H9 (cell line): ENCODE measurements around the gene NLRX1. TPM values are rescaled to one million over a fixed set of nuclear protein-coding genes. Genes with fewer than 3 reads are reported as not detected.

Experiments
- DNase-seq: peaks from one replicate; pipeline ENCODE4 v3.0.0-alpha.2; 2017
- H2AFZ ChIP-seq: one replicate; pipeline ENCODE4 v1.6.1; 2013; ENCODE audit warnings: mild to moderate bottlenecking, low read length, control low read depth, moderate library complexity
- H2AK5ac ChIP-seq: 2 replicates; pipeline ENCODE4 v1.6.1; 2013; ENCODE audit warnings: low read length, control low read depth, mixed read lengths; ENCODE audit not compliant: insufficient read length
- H2BK120ac ChIP-seq: one replicate; pipeline ENCODE4 v1.6.1; 2013; ENCODE audit warnings: low read depth, mild to moderate bottlenecking, low read length, control low read depth, inconsistent platforms; ENCODE audit not compliant: poor library complexity, severe bottlenecking
- H2BK12ac ChIP-seq: 2 replicates; pipeline ENCODE4 v1.6.1; 2013; ENCODE audit warnings: low read length, control low read depth, mixed read lengths, low read depth; ENCODE audit not compliant: insufficient read length
- H2BK15ac ChIP-seq: 2 replicates; pipeline ENCODE4 v1.6.1; 2013; ENCODE audit warnings: low read depth, low read length, control low read depth
- H2BK20ac ChIP-seq: one replicate; pipeline ENCODE4 v1.6.1; 2013; ENCODE audit warnings: low read depth, mild to moderate bottlenecking, low read length, control low read depth, inconsistent platforms; ENCODE audit not compliant: poor library complexity, severe bottlenecking
- H2BK5ac ChIP-seq: 2 replicates; pipeline ENCODE4 v1.6.1; 2013; ENCODE audit warnings: low read length, control low read depth, mixed read lengths; ENCODE audit not compliant: insufficient read length
- H3K14ac ChIP-seq: 2 replicates; pipeline ENCODE4 v1.6.1; 2013; ENCODE audit warnings: low read length, control low read depth; ENCODE audit not compliant: insufficient read depth
- H3K18ac ChIP-seq: 2 replicates; pipeline ENCODE4 v1.6.1; 2013; ENCODE audit warnings: low read depth, mild to moderate bottlenecking, mixed read lengths, low read length, control low read depth; ENCODE audit not compliant: insufficient read length
- H3K23ac ChIP-seq: 2 replicates; pipeline ENCODE4 v1.6.1; 2013; ENCODE audit warnings: low read length, control low read depth, mixed read lengths, low read depth; ENCODE audit not compliant: insufficient read length
- H3K23me2 ChIP-seq: 2 replicates; pipeline ENCODE4 v1.6.1; 2013; ENCODE audit warnings: low read depth, mild to moderate bottlenecking, mixed read lengths, low read length, control low read depth; ENCODE audit not compliant: insufficient read length, poor library complexity, severe bottlenecking
- H3K27ac ChIP-seq: 2 replicates; pipeline ENCODE4 v1.5.1; 2013; ENCODE audit warnings: low read length, control low read depth, mixed read lengths, low read depth; ENCODE audit not compliant: insufficient read length
- H3K27me3 ChIP-seq: 2 replicates; pipeline ENCODE4 v1.6.1; 2013; ENCODE audit warnings: low read length, control low read depth, inconsistent platforms; ENCODE audit not compliant: insufficient read depth
- H3K4ac ChIP-seq: 2 replicates; pipeline ENCODE4 v1.6.1; 2013; ENCODE audit warnings: low read depth, mild to moderate bottlenecking, control low read depth, inconsistent platforms, low read length, moderate library complexity
- H3K4me1 ChIP-seq: 2 replicates; pipeline ENCODE4 v1.6.1; 2013; ENCODE audit warnings: low read length, control low read depth, inconsistent platforms; ENCODE audit not compliant: insufficient read depth
- H3K4me2 ChIP-seq: 2 replicates; pipeline ENCODE4 v1.6.1; 2013; ENCODE audit warnings: low read length, control low read depth, mixed read lengths; ENCODE audit not compliant: insufficient read length, insufficient read depth
- H3K56ac ChIP-seq: 2 replicates; pipeline ENCODE4 v1.6.1; 2013; ENCODE audit warnings: low read depth, mild to moderate bottlenecking, mixed read lengths, low read length, control low read depth; ENCODE audit not compliant: insufficient read length
- H3K79me1 ChIP-seq: 2 replicates; pipeline ENCODE4 v1.6.1; 2013; ENCODE audit warnings: low read depth, mild to moderate bottlenecking, moderate library complexity, low read length, control low read depth, inconsistent platforms; ENCODE audit not compliant: insufficient read depth, poor library complexity, severe bottlenecking
- H3K79me2 ChIP-seq: 2 replicates; pipeline ENCODE4 v1.6.1; 2013; ENCODE audit warnings: low read length, control low read depth, inconsistent platforms; ENCODE audit not compliant: insufficient read depth
- H3K9ac ChIP-seq: 2 replicates; pipeline ENCODE4 v1.6.1; 2013; ENCODE audit warnings: low read length, control low read depth, mixed read lengths; ENCODE audit not compliant: insufficient read length; ENCODE audit errors: extremely low read depth
- H3K9me3 ChIP-seq: one replicate; pipeline ENCODE4 v1.6.1; 2013; ENCODE audit warnings: low read depth, low read length, inconsistent platforms; ENCODE audit not compliant: control insufficient read depth
- H3T11ph ChIP-seq: one replicate; pipeline ENCODE4 v1.6.1; 2013; ENCODE audit warnings: mild to moderate bottlenecking, low read length, control low read depth, inconsistent platforms
- H4K20me1 ChIP-seq: one replicate; pipeline ENCODE4 v1.6.1; 2013; ENCODE audit not compliant: control insufficient read depth, insufficient read length, insufficient read depth
- H4K5ac ChIP-seq: 2 replicates; pipeline ENCODE4 v1.6.1; 2013; ENCODE audit warnings: low read depth, mild to moderate bottlenecking, mixed read lengths, low read length, control low read depth; ENCODE audit not compliant: insufficient read length
- H4K8ac ChIP-seq: replicated peaks from 2 replicates; pipeline ENCODE4 v1.6.1; 2013; ENCODE audit warnings: low read length, control low read depth, mixed read lengths, low read depth; ENCODE audit not compliant: insufficient read length
- H4K91ac ChIP-seq: 2 replicates; pipeline ENCODE4 v1.6.1; 2013; ENCODE audit warnings: low read depth, mild to moderate bottlenecking, moderate library complexity, mixed read lengths, low read length, control low read depth; ENCODE audit not compliant: insufficient read length
- H3K27ac Mint-ChIP-seq, 3 experiments: 2 replicates in 2 of 3; 3 replicates in 1 of 3; pipeline ENCODE4 v1.8.0; 2020 to 2021; ENCODE audit warnings: mixed read lengths in 3 of 3, mild to moderate bottlenecking in 1 of 3, moderate library complexity in 1 of 3
- H3K27me3 Mint-ChIP-seq: 2 replicates; pipeline ENCODE4 v1.8.0; 2021; ENCODE audit warnings: low read depth, mild to moderate bottlenecking, moderate library complexity, mixed read lengths
- H3K36me3 Mint-ChIP-seq, 3 experiments: 2 replicates in 2 of 3; 3 replicates in 1 of 3; pipeline ENCODE4 v1.8.0; 2020 to 2021; ENCODE audit warnings: low read depth in 3 of 3, mixed read lengths in 3 of 3; ENCODE audit not compliant: insufficient read depth in 1 of 3
- H3K4me1 Mint-ChIP-seq, 2 experiments: 2 replicates each; pipeline ENCODE4 v1.8.0; 2020; ENCODE audit warnings: mixed read lengths in 2 of 2
- H3K4me3 Mint-ChIP-seq, 2 experiments: 2 replicates in 1 of 2; 3 replicates in 1 of 2; pipeline ENCODE4 v1.8.0; 2020 to 2021; ENCODE audit warnings: mild to moderate bottlenecking in 2 of 2, mixed read lengths in 2 of 2, moderate library complexity in 1 of 2
- H3K9me3 Mint-ChIP-seq, 2 experiments: 2 replicates in 1 of 2; 3 replicates in 1 of 2; pipeline ENCODE4 v1.8.0; 2020; ENCODE audit warnings: mild to moderate bottlenecking in 2 of 2, mixed read lengths in 2 of 2, moderate library complexity in 1 of 2
- CTCF ChIP-seq: fragments of 200-600 bp; sonication (generic); conservative IDR thresholded peaks from 3 replicates; pipeline ENCODE4 v1.8.0; 2021; ENCODE audit warnings: antibody characterized with exemption, mild to moderate bottlenecking
- WGBS: extraction: QIAGEN DNeasy Blood & Tissue Kit; methylation state at CpG from one replicate; pipeline ENCODE4 v1.1.7; 2013; ENCODE audit warnings: missing lambda C conversion rate, low lambda C conversion rate, mixed read lengths; ENCODE audit not compliant: insufficient read length; ENCODE audit errors: extremely low coverage; 5-methylcytosine and 5-hydroxymethylcytosine counted together
- total RNA-seq: library from RNA; stranded (reverse); gene quantifications from 2 replicates; pipeline ENCODE4 v1.2.1, GENCODE V29; 2021

Gene NLRX1
- total RNA-seq, 1 experiment from 2014 or later = 18.2 TPM

- Histone ChIP-seq H2AK5ac (no peak overlapping the region), H4K5ac (no peak overlapping the region), H4K8ac (no peak overlapping the region), H3K79me2 (no peaks in the 10 kb centered on the region), H3K9ac (no peak overlapping the region), H2BK15ac (no peak overlapping the region), H4K91ac (no peak overlapping the region), H3T11ph (no peak overlapping the region), H3K23ac (no peak overlapping the region), H2BK12ac (no peak overlapping the region), H3K4ac (no peak overlapping the region), H2BK20ac (no peak overlapping the region), H2AFZ (no peak overlapping the region), H2BK5ac (no peak overlapping the region), H4K20me1 (no peaks in the 10 kb centered on the region), H3K79me1 (no peaks in the 10 kb centered on the region), H3K27me3 (no peaks in the 10 kb centered on the region), H3K9me3 (no peaks in the 10 kb centered on the region), H3K14ac (no peak overlapping the region), H3K4me1 (no peaks in the 10 kb centered on the region), H3K18ac (no peak overlapping the region), H3K23me2 (no peaks in the 10 kb centered on the region), H2BK120ac (no peak overlapping the region), H3K27ac (no peak overlapping the region), H3K4me2 (no peak overlapping the region), H3K56ac (no peak overlapping the region)
- no CpG with 5 or more reads among the region's 4 CpGs for WGBS
- Mint-ChIP-seq H3K27me3 (peaks cover 1% of the 10 kb centered on the region), H3K9me3 (no peaks in the 10 kb centered on the region; a peak in 1 of 5 replicates), H3K36me3 (no peaks in the 10 kb centered on the region; a peak in 1 of 7 replicates), H3K4me1 (peaks cover 9 to 13% of the 10 kb centered on the region in 2 experiments; a peak in 3 of 4 replicates), H3K4me3 (no peak overlapping the region), H3K27ac (peak overlapping the region in 1 of 3 experiments; percentile 82; a peak in 1 of 7 replicates)
- no peak for TF ChIP-seq CTCF
- no peak for DNase-seq
Observed at GRCh38 chr11:119189393-119189792, 20.9 kb downstream of the NLRX1 start.
